HL-60 (cell line): Measurements from ENCODE around the gene ATP6AP1.

Experiments
- GABPA ChIP-seq: IDR thresholded peaks from 2 replicates; pipeline ENCODE4 v1.6.1; 2012; ENCODE audit warnings: low read depth
- POLR2AphosphoS5 ChIP-seq: IDR thresholded peaks from 2 replicates; pipeline ENCODE4 v1.6.1; 2012; ENCODE audit warnings: low read depth
- SPI1 ChIP-seq: IDR thresholded peaks from 2 replicates; pipeline ENCODE4 v1.6.1; 2012; ENCODE audit warnings: low read depth, mild to moderate bottlenecking, borderline replicate concordance
- TF ChIP-seq, protein P1 (sequence below): IDR thresholded peaks from one replicate; pipeline ENCODE4 v1.5.1; 2011; ENCODE audit warnings: low read length, control low read depth, inconsistent platforms; ENCODE audit not compliant: insufficient read depth
- TF ChIP-seq, protein P2 (sequence below): IDR thresholded peaks from 2 replicates; pipeline ENCODE4 v1.6.1; 2012; ENCODE audit warnings: low read depth; ENCODE audit not compliant: insufficient replicate concordance

DNA sequence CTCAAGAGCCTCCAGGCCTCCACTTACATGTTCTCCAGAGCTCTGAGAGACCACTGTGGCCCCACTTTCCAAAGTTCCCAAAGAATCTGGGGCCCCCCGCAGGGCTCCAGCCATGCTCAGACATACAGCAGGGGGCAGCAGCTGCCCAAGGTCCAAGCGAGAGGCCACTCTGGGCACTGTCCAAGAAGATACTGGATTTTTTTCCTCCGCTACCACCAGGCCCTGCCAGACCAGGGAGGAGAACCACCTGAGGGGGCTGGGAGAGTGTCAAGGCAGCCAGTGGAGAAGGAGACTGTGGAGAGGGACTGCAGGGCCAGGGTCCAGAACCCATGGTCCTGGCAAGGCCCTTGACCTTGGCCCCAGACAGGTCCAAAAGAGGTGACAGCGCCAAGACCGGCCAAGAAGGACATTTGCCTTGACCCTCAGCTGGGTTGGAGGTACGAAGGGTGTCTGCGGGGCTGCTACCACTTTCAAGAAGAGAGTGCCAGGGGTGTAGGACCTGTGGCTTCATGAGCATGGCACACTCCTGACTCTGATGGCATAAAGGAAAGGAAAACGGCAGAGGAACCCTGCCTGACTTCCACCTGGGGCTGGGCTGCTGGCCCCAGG, 44.1 kb upstream of the ATP6AP1 start:
- TF ChIP-seq, protein P1, sequence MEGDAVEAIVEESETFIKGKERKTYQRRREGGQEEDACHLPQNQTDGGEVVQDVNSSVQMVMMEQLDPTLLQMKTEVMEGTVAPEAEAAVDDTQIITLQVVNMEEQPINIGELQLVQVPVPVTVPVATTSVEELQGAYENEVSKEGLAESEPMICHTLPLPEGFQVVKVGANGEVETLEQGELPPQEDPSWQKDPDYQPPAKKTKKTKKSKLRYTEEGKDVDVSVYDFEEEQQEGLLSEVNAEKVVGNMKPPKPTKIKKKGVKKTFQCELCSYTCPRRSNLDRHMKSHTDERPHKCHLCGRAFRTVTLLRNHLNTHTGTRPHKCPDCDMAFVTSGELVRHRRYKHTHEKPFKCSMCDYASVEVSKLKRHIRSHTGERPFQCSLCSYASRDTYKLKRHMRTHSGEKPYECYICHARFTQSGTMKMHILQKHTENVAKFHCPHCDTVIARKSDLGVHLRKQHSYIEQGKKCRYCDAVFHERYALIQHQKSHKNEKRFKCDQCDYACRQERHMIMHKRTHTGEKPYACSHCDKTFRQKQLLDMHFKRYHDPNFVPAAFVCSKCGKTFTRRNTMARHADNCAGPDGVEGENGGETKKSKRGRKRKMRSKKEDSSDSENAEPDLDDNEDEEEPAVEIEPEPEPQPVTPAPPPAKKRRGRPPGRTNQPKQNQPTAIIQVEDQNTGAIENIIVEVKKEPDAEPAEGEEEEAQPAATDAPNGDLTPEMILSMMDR, result no peak
- TF ChIP-seq, protein P2, sequence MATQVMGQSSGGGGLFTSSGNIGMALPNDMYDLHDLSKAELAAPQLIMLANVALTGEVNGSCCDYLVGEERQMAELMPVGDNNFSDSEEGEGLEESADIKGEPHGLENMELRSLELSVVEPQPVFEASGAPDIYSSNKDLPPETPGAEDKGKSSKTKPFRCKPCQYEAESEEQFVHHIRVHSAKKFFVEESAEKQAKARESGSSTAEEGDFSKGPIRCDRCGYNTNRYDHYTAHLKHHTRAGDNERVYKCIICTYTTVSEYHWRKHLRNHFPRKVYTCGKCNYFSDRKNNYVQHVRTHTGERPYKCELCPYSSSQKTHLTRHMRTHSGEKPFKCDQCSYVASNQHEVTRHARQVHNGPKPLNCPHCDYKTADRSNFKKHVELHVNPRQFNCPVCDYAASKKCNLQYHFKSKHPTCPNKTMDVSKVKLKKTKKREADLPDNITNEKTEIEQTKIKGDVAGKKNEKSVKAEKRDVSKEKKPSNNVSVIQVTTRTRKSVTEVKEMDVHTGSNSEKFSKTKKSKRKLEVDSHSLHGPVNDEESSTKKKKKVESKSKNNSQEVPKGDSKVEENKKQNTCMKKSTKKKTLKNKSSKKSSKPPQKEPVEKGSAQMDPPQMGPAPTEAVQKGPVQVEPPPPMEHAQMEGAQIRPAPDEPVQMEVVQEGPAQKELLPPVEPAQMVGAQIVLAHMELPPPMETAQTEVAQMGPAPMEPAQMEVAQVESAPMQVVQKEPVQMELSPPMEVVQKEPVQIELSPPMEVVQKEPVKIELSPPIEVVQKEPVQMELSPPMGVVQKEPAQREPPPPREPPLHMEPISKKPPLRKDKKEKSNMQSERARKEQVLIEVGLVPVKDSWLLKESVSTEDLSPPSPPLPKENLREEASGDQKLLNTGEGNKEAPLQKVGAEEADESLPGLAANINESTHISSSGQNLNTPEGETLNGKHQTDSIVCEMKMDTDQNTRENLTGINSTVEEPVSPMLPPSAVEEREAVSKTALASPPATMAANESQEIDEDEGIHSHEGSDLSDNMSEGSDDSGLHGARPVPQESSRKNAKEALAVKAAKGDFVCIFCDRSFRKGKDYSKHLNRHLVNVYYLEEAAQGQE, result no peak
- TF ChIP-seq GABPA (no peak), POLR2AphosphoS5 (no peak), SPI1 (no peak)
